ENCODE data around the gene SAPCD1. TPM values are rescaled to one million over a fixed set of nuclear protein-coding genes. Genes with fewer than 3 reads are reported as not detected.

The SAPCD1 gene
- 2.6 to 5.2 TPM (median 4.3 TPM) in 5 replicates for total RNA-seq (2022; extraction: Qiagen RNA extraction)

DNA sequence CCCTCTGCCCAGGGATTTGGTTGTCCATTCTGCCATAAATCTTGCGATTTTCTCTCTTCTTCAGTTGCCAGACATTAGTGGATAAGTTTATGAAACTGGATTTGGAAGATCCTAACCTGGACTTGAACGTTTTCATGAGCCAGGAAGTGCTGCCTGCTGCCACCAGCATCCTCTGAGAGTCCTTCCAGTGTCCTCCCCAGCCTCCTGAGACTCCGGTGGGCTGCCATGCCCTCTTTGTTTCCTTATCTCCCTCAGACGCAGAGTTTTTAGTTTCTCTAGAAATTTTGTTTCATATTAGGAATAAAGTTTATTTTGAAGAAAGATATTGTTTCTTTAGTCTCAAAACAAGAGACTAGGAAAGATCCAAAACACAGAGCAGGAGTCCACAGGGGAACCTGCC lies at the start of gene SAPCD1:
Gene SAPCD1 (plus strand): TSS at position 301 of the 400 bp plus-strand sequence. CDS start 399 bp downstream, outside the sequence.

DNA sequence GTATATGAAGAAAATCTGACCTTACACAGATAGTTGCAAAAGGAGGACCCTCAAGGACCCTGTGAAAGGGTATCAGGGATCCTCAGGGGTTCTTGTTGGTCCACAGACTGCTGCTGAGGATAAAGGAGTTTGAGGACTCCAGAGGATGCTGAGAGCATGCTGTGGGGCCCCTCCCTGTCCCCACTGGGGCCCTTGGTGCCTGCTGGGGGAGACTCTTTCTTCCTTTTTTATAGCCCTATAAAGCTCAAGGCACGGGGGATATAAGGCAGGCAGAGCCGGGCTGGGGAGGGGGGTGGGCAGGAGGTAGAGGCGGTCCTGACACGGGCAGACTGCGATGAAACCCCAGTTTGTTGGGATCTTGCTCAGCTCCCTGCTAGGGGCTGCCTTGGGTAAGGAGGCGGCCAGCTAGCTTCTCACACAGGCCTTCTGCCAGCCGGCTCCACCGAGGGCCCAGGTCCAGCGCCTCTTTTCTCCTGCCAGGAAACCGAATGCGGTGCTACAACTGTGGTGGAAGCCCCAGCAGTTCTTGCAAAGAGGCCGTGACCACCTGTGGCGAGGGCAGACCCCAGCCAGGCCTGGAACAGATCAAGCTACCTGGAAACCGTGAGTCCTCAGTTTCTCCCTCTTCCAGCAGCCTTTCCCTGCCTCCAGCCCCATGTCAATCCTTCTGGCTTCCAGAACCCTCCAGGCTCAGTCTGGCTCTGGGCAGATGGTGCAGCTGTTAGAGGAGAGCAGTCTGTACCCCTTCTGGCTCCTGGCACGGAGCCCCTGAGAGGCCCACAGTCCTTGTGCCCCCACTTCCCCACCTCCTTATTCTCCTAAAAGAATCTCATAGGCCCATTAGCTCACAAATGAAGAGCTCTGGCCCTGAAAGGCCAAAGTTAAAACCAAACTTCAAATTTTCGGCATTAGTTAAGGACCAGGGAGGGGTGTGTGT lies 47.2 kb upstream of the SAPCD1 start, which contains the start of gene LY6G6D:
Gene LY6G6D (plus strand): TSS at position 327 of the 937 bp plus-strand sequence. CDS start 8 bp downstream, at position 335.

GRCh38 chr6:31721351-31722020 lies 41.0 kb upstream of the SAPCD1 start, which contains the start of gene LY6G6C:
Gene LY6G6C, minus strand, starts transcription at chr6:31721746. Its CDS starts 67 bp downstream, at chr6:31721679.

GRCh38 chr6:31723245-31723979 lies 39.0 kb upstream of the SAPCD1 start, which contains the start of gene MPIG6B:
Gene MPIG6B, plus strand, starts transcription at chr6:31723373. Its CDS starts 11 bp downstream, at chr6:31723384.

DNA sequence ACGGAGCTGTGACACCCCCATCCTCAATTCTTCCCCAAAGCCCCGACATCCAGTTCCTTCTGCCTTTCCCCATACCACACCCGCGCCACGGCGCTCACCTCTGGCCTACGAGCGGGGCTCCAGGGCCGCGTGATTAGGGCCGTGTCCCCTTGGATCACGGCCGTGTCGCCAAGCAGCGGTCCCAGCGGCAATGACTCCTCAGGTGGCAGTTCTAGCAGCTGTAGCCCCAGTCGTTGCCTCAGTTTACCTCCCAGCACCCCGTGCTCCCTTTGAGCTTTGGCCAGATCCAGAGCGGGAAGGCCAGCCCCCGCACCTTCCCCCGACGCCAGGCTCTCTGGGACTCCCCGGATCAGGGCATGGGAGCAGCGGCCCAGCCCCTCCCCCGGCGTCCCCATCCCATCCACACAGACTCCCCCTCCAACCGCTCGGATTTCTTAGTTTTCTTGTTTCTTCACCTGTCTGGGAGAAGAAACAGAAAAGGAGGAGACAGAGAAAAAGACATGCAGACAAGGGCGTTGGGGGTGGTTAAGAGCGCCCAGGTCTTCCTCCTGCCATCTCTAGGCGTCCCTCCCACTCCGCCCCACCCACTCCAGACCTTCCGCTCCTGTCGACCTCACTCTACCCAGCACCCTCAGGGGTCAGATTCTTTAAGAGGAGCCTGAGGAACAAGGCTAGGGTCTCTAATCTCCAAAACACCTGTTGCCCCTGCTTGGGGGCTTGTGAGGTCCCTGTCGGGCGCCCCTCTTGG lies 33.5 kb upstream of the SAPCD1 start, which contains the start of gene DDAH2:
Gene DDAH2 (minus strand): TSS at position 533 of the 748 bp plus-strand sequence. CDS start 138 bp downstream, at position 395.

DNA sequence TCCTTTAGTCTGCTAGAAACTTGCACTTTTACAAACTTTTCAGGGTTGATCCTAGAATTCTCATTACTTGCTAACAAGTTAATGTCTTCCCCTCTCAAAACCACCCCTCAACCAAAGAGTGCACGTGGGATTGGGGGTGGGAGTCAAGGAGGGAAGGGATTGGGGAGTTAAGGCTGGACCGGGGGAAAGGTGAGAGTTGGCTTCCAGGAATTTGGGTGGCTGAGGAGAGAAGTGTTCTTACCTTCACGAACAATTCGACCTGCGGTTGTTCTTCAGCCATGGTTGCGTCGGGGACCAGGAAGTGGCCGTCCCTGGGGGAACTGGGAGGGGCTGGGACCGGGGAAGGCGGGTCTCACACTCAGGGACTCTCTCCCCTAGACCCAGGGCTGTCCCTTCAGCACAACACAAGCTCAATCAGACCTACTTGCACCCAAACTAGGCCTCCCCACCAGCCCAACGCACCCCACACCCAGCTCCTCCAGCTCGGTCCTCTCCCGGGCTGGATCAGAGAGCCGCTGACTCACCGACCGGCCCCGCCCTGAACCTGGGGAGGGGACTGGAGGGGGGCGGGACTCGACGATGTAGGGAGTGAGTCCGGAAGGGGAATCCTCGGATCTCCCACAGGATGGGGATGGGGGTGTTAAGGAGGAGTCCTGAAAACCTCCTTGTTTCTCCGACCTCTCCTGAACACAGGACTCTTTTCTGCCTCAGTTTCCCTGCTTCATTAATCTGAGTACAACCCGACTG lies 26.3 kb upstream of the SAPCD1 start, which contains the start of gene CLIC1:
Gene CLIC1 (minus strand): TSS at position 510 of the 747 bp plus-strand sequence. CDS start 230 bp downstream, at position 280.

DNA sequence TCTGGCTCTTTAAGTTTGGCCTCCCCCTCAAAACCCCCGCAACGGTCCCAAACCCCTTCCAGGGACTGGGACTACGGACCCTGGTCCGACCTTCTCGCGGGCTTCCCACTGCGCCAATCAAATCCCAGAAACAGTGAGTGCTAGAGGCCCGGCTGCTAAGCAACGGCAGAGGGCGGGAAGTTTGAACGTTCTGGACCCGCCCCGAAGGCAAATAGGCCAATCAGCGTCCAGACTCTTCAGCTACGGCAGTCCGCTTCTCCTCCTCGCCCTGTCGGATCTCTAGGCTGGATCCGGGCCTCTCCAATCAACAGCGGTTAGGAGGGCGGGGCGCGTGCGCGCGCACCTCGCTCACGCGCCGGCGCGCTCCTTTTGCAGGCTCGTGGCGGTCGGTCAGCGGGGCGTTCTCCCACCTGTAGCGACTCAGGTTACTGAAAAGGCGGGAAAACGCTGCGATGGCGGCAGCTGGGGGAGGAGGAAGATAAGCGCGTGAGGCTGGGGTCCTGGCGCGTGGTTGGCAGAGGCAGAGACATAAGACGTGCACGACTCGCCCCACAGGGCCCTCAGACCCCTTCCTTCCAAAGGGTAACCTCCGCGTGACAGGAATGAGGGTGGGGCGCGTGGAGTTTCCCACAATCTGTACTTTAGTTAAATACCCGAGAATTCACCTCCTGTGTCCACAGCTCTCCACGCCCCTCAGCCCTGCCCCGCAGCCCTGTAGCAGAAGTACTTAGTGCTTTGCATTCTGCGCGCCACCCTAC lies 22.6 kb upstream of the SAPCD1 start, which contains the start of gene MSH5:
Gene MSH5 (plus strand): TSS at position 367 of the 758 bp plus-strand sequence. CDS start 462 bp downstream, outside the sequence.

GRCh38 chr6:31776989-31777666 lies 14.7 kb downstream of the SAPCD1 start, which contains the start of gene VWA7:
Gene VWA7, minus strand, starts transcription at chr6:31777328. Its CDS starts 549 bp downstream, at chr6:31776779.

DNA sequence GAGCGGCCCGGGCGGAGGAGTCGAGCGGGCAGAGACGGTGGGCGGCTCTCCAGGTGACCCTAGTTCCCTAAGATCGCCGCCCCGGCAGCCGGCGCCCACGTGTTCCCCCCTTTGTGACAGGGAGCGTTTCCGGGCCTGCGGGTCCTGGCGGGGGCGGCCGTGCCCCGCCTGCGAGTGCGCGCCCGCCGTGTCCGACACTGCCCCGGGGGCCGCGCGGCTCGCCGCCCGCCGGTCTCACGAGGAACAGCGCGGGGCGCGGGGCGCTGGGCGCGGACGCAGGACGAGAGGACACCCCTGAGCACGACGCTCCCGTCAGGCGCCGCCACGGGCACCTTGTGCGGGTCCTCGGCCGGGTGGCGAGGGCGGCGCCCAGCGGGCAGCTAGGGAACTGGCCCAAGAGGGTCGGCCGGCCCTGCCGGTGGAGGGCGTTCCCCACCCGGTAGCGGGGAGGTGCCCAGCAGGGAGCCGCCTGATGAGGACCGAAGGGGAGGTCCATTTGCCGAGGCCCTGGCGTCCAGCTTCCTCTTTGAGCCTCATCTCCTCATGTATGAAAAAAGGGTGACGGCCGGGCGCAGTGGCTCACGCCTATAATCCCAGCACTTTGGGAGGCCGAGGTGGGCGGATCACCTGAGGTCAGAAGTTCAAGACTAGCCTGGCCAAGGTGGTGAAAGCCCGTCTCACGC lies 33.3 kb downstream of the SAPCD1 start, which contains the start of gene VARS1:
Gene VARS1 (minus strand): TSS at position 137 of the 683 bp plus-strand sequence. CDS start 535 bp downstream, outside the sequence.

DNA sequence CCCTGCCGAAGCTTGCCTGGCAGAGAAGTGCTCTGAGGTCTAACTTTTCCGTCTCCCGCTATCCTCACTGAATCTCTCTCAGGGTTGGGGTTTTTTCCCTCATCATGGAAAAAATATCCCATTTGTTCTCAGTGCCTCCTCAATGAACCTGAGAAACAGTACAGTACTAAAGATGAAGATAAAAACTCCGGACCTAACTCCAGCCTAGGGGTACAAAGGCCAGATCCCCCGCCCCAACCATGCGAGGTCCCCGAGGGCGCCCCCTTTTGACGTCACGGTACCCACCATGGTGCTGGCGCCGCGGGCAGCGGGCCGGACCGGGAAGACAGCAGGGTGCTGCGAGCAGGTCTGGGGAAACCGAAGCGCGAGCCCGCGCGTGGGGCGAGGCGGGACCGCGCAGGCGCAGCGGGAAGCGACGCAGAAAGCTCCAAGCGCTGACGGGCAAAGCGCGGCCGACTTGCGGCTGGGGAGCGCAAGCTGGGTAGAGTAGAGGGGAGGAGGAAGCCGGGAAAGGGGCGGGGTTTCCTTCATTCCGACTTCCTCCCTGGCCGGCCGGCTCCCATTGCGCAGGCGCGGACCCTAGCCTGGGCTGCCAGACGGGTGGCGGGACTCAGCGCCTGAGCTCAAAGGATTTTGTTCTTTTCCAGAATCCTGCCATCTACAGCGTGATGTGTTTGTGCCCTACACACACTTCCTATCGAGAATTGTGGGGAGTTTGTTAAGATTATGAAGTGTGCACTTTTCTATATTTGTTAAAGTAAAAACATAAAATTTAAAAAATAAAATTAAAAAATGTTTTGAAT lies 44.2 kb downstream of the SAPCD1 start, which contains the start of gene LSM2:
Gene LSM2 (minus strand): TSS at position 497 of the 803 bp plus-strand sequence. CDS start 209 bp downstream, at position 288.

Other genes starting within 250 kb of the SAPCD1 start
- gene MCCD1, start 233.7 kb upstream of the SAPCD1 start, total RNA-seq (2022; extraction: Qiagen RNA extraction) = not detected in 5 replicates
- 336 to 391 TPM (median 386 TPM) in 5 replicates for gene DDX39B, start 220.7 kb upstream of the SAPCD1 start, total RNA-seq (2022; extraction: Qiagen RNA extraction)
- 0.35 to 0.98 TPM (median 0.50 TPM) in 5 replicates for gene ATP6V1G2, start 216.0 kb upstream of the SAPCD1 start, total RNA-seq (2022; extraction: Qiagen RNA extraction)
- 9.0 to 12.4 TPM (median 11.7 TPM) in 5 replicates for gene NFKBIL1, start 215.0 kb upstream of the SAPCD1 start, total RNA-seq (2022; extraction: Qiagen RNA extraction)
- gene LTA, start 190.4 kb upstream of the SAPCD1 start, total RNA-seq (2022; extraction: Qiagen RNA extraction) = 0.10 to 0.16 TPM (median 0.12 TPM) in 3 of 5 replicates, not detected in the others
- gene TNF, start 187.1 kb upstream of the SAPCD1 start, total RNA-seq (2022; extraction: Qiagen RNA extraction) = 0.07 to 0.15 TPM (median 0.14 TPM) in 3 of 5 replicates, not detected in the others
- 0.35 to 0.88 TPM (median 0.51 TPM) in 5 replicates for gene LTB, start 180.2 kb upstream of the SAPCD1 start, total RNA-seq (2022; extraction: Qiagen RNA extraction)
- gene LST1, start 176.4 kb upstream of the SAPCD1 start, total RNA-seq (2022; extraction: Qiagen RNA extraction) = 0.16 to 0.36 TPM in 2 of 5 replicates, not detected in the others
- not detected in 5 replicates for gene NCR3, start 169.7 kb upstream of the SAPCD1 start, total RNA-seq (2022; extraction: Qiagen RNA extraction)
- not detected in 5 replicates for gene AIF1, start 147.4 kb upstream of the SAPCD1 start, total RNA-seq (2022; extraction: Qiagen RNA extraction)
- 68.4 to 87.7 TPM (median 84.8 TPM) in 5 replicates for gene PRRC2A, start 141.9 kb upstream of the SAPCD1 start, total RNA-seq (2022; extraction: Qiagen RNA extraction)
- gene BAG6, start 110.0 kb upstream of the SAPCD1 start, total RNA-seq (2022; extraction: Qiagen RNA extraction) = 106 to 148 TPM (median 138 TPM) in 5 replicates
- 2.8 to 3.7 TPM (median 2.9 TPM) in 5 replicates for gene APOM, start 106.8 kb upstream of the SAPCD1 start, total RNA-seq (2022; extraction: Qiagen RNA extraction)
- gene C6orf47, start 101.9 kb upstream of the SAPCD1 start, total RNA-seq (2022; extraction: Qiagen RNA extraction) = 11.1 to 12.4 TPM (median 11.6 TPM) in 5 replicates
- 10.2 to 12.1 TPM (median 11.4 TPM) in 5 replicates for gene GPANK1, start 97.7 kb upstream of the SAPCD1 start, total RNA-seq (2022; extraction: Qiagen RNA extraction)
- 167 to 177 TPM (median 171 TPM) in 5 replicates for gene CSNK2B, start 96.6 kb upstream of the SAPCD1 start, total RNA-seq (2022; extraction: Qiagen RNA extraction)
- 2.1 to 5.7 TPM (median 3.8 TPM) in 5 replicates for gene LY6G5B, start 92.7 kb upstream of the SAPCD1 start, total RNA-seq (2022; extraction: Qiagen RNA extraction)
- 0.92 to 1.6 TPM (median 1.1 TPM) in 5 replicates for gene LY6G5C, start 81.6 kb upstream of the SAPCD1 start, total RNA-seq (2022; extraction: Qiagen RNA extraction)
- 11.3 to 19.8 TPM (median 18.4 TPM) in 5 replicates for gene ABHD16A, start 59.3 kb upstream of the SAPCD1 start, total RNA-seq (2022; extraction: Qiagen RNA extraction)
- gene LY6G6F, start 55.8 kb upstream of the SAPCD1 start, total RNA-seq (2022; extraction: Qiagen RNA extraction) = not detected in 5 replicates
- gene LY6G6D, start 47.3 kb upstream of the SAPCD1 start, total RNA-seq (2022; extraction: Qiagen RNA extraction) = not detected in 5 replicates
- 0.21 to 0.24 TPM (median 0.23 TPM) in 3 of 5 replicates, not detected in the others for gene LY6G6C, start 40.9 kb upstream of the SAPCD1 start, total RNA-seq (2022; extraction: Qiagen RNA extraction)
- gene MPIG6B, start 39.3 kb upstream of the SAPCD1 start, total RNA-seq (2022; extraction: Qiagen RNA extraction) = not detected in 5 replicates
- 28.3 to 32.5 TPM (median 31.8 TPM) in 5 replicates for gene DDAH2, start 33.4 kb upstream of the SAPCD1 start, total RNA-seq (2022; extraction: Qiagen RNA extraction)
- gene CLIC1, start 26.1 kb upstream of the SAPCD1 start, total RNA-seq (2022; extraction: Qiagen RNA extraction) = 471 to 496 TPM (median 485 TPM) in 5 replicates
- gene MSH5, start 22.7 kb upstream of the SAPCD1 start, total RNA-seq (2022; extraction: Qiagen RNA extraction) = 11.8 to 15.5 TPM (median 13.1 TPM) in 5 replicates
- 0.72 to 2.2 TPM (median 1.4 TPM) in 5 replicates for gene VWA7, start 14.7 kb downstream of the SAPCD1 start, total RNA-seq (2022; extraction: Qiagen RNA extraction)
- gene VARS1, start 33.1 kb downstream of the SAPCD1 start, total RNA-seq (2022; extraction: Qiagen RNA extraction) = 45.6 to 60.9 TPM (median 53.8 TPM) in 5 replicates
- 51.0 to 62.8 TPM (median 60.8 TPM) in 5 replicates for gene LSM2, start 44.3 kb downstream of the SAPCD1 start, total RNA-seq (2022; extraction: Qiagen RNA extraction)
- 1.3 to 1.8 TPM (median 1.5 TPM) in 5 replicates for gene HSPA1L, start 52.6 kb downstream of the SAPCD1 start, total RNA-seq (2022; extraction: Qiagen RNA extraction)
- gene HSPA1A, start 52.9 kb downstream of the SAPCD1 start, total RNA-seq (2022; extraction: Qiagen RNA extraction) = 132 to 252 TPM (median 194 TPM) in 5 replicates
- 89.4 to 177 TPM (median 151 TPM) in 5 replicates for gene HSPA1B, start 65.1 kb downstream of the SAPCD1 start, total RNA-seq (2022; extraction: Qiagen RNA extraction)
- 21.6 to 33.6 TPM (median 26.8 TPM) in 5 replicates for gene NEU1, start 100.2 kb downstream of the SAPCD1 start, total RNA-seq (2022; extraction: Qiagen RNA extraction)
- 0.15 TPM in 1 of 5 replicates, not detected in the others for gene SLC44A4, start 116.3 kb downstream of the SAPCD1 start, total RNA-seq (2022; extraction: Qiagen RNA extraction)
- 19.9 to 30.0 TPM (median 29.0 TPM) in 5 replicates for gene EHMT2, start 135.0 kb downstream of the SAPCD1 start, total RNA-seq (2022; extraction: Qiagen RNA extraction)
- 2.4 to 4.1 TPM (median 3.7 TPM) in 5 replicates for gene ZBTB12, start 139.4 kb downstream of the SAPCD1 start, total RNA-seq (2022; extraction: Qiagen RNA extraction)
- 0.26 to 0.46 TPM (median 0.31 TPM) in 5 replicates for gene C2, start 165.1 kb downstream of the SAPCD1 start, total RNA-seq (2022; extraction: Qiagen RNA extraction)
- 1.9 to 2.3 TPM (median 2.0 TPM) in 5 replicates for gene CFB, start 183.4 kb downstream of the SAPCD1 start, total RNA-seq (2022; extraction: Qiagen RNA extraction)
- gene NELFE, start 196.3 kb downstream of the SAPCD1 start, total RNA-seq (2022; extraction: Qiagen RNA extraction) = 76.0 to 93.4 TPM (median 77.7 TPM) in 5 replicates
- gene SKIC2, start 196.5 kb downstream of the SAPCD1 start, total RNA-seq (2022; extraction: Qiagen RNA extraction) = 19.7 to 26.3 TPM (median 23.2 TPM) in 5 replicates
- 10.3 to 13.3 TPM (median 11.0 TPM) in 5 replicates for gene DXO, start 209.5 kb downstream of the SAPCD1 start, total RNA-seq (2022; extraction: Qiagen RNA extraction)
- 0.97 to 1.7 TPM (median 1.4 TPM) in 5 replicates for gene C4A, start 219.4 kb downstream of the SAPCD1 start, total RNA-seq (2022; extraction: Qiagen RNA extraction)

Measured in A549 treated with Mapracorat at 1 μM for 4 hours (cell line).